ENCODE results near the gene LRP6. TPM values are rescaled to one million over a fixed set of nuclear protein-coding genes. Genes with fewer than 3 reads are reported as not detected.

LRP6 gene
- total RNA-seq, 1 experiment from 2014 or later = 28.1 TPM

DNA sequence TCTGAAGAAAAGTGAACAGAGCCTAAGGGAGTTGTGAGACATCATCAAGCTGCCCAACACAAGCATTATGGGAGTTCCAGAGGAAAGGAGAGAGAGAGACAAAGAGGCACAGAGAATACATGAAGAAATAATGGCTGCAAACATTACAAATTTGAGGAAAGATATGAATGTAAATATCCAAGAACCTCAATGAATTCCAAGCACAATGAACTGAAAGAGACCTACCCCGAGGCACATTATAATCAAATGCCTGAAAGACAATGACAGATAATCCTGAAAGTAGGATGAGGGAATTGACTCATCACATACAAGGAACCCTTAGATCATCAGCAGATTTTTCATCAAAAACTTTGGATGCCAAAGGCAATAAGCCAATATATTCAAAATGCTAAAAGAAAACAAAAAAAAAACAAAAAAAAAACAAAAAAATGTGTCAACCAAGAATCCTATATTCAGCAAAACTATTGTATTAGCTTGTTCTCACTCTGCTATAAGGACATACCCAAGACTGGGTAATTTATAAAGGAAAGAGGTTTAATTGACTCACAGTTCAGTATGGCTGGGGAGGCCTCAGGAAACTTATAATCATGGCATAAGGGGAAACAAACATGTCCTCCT, 158.3 kb downstream of the LRP6 start (continued):
- TF ChIP-seq, protein P1, sequence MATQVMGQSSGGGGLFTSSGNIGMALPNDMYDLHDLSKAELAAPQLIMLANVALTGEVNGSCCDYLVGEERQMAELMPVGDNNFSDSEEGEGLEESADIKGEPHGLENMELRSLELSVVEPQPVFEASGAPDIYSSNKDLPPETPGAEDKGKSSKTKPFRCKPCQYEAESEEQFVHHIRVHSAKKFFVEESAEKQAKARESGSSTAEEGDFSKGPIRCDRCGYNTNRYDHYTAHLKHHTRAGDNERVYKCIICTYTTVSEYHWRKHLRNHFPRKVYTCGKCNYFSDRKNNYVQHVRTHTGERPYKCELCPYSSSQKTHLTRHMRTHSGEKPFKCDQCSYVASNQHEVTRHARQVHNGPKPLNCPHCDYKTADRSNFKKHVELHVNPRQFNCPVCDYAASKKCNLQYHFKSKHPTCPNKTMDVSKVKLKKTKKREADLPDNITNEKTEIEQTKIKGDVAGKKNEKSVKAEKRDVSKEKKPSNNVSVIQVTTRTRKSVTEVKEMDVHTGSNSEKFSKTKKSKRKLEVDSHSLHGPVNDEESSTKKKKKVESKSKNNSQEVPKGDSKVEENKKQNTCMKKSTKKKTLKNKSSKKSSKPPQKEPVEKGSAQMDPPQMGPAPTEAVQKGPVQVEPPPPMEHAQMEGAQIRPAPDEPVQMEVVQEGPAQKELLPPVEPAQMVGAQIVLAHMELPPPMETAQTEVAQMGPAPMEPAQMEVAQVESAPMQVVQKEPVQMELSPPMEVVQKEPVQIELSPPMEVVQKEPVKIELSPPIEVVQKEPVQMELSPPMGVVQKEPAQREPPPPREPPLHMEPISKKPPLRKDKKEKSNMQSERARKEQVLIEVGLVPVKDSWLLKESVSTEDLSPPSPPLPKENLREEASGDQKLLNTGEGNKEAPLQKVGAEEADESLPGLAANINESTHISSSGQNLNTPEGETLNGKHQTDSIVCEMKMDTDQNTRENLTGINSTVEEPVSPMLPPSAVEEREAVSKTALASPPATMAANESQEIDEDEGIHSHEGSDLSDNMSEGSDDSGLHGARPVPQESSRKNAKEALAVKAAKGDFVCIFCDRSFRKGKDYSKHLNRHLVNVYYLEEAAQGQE (IDR thresholded peaks at IDR 0.05; ENCODE audit: low read depth) = no peak

DNA sequence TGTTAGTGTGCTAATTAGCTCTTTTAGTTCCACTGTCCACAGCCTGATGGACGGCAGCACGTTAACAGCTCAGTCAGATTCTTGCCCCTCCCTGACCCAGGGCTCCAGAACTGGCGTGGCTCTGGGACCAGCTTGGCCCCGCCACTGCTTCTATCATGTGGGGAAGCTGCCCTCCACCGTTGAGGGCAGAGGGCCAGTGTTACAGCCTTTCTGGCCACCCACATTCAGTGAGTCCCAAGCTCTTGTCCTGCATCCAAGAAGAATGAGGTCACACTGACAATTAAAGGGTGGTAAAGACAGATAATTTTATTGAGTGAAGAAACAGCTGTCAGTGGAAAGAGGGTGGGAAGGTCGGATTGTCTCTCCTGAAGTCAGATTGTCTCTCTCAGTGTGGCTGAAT, 159.2 kb downstream of the LRP6 start:
- H3K79me2 ChIP-seq (ENCODE audit: insufficient read depth, low read length) = no peaks in the 10 kb centered on the region
- RAD21 ChIA-PET (ENCODE audit: low non-redundant PET in 1 of 2, low total read pairs in 2 of 2, uncharacterized antibody in 2 of 2, unreplicated experiment in 2 of 2) = no interaction called here
- no peaks in the 10 kb centered on the region for H3K4me1 ChIP-seq (ENCODE audit: control insufficient read depth in 1 of 2, insufficient read depth in 2 of 2, low read length in 2 of 2)
- no peak for ATAC-seq
- no peaks in the 10 kb centered on the region for H3K27me3 ChIP-seq (ENCODE audit: insufficient read depth, low read length)
- H3K9ac ChIP-seq (ENCODE audit: low read length) = no peak overlapping the region
- no peaks in the 10 kb centered on the region for H3K36me3 ChIP-seq (ENCODE audit: control insufficient read depth in 1 of 2, insufficient read depth in 2 of 2, low read length in 2 of 2)
- BruUV-seq (replicated peaks) = no TSS peak
- POLR2A ChIA-PET = no interaction called here
- no peak overlapping the region for H3K4me2 ChIP-seq (ENCODE audit: low read length)
- H3K9me2 ChIP-seq (ENCODE audit: insufficient read depth) = no peaks in the 10 kb centered on the region
- no peak for DNase-seq (ENCODE audit: low read depth, low spot score)
- TF ChIP-seq, protein P2, sequence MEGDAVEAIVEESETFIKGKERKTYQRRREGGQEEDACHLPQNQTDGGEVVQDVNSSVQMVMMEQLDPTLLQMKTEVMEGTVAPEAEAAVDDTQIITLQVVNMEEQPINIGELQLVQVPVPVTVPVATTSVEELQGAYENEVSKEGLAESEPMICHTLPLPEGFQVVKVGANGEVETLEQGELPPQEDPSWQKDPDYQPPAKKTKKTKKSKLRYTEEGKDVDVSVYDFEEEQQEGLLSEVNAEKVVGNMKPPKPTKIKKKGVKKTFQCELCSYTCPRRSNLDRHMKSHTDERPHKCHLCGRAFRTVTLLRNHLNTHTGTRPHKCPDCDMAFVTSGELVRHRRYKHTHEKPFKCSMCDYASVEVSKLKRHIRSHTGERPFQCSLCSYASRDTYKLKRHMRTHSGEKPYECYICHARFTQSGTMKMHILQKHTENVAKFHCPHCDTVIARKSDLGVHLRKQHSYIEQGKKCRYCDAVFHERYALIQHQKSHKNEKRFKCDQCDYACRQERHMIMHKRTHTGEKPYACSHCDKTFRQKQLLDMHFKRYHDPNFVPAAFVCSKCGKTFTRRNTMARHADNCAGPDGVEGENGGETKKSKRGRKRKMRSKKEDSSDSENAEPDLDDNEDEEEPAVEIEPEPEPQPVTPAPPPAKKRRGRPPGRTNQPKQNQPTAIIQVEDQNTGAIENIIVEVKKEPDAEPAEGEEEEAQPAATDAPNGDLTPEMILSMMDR (IDR thresholded peaks at IDR 0.05 in 2 of 3, conservative IDR thresholded peaks at IDR 0.05 in 1 of 3; ENCODE audit: borderline replicate concordance in 1 of 3, insufficient read depth in 1 of 3, low read depth in 2 of 3, low read length in 2 of 3) = no peak
- TF ChIP-seq JUND (IDR thresholded peaks at IDR 0.05) = no peak
- no peaks in the 10 kb centered on the region; a peak in 2 of 4 replicates for H3K9me3 ChIP-seq (ENCODE audit: control insufficient read depth in 1 of 2, insufficient read depth in 1 of 2, low read depth in 1 of 2, low read length in 2 of 2)
- H2AFZ ChIP-seq (ENCODE audit: low read depth, low read length, poor library complexity, severe bottlenecking) = no peak overlapping the region
- no peaks in the 10 kb centered on the region for H4K20me1 ChIP-seq (ENCODE audit: insufficient read depth)
- intact Hi-C loops (cut with micrococcal nuclease) = no loop called here
- H3K4me3 ChIP-seq (replicated peaks in 1 of 2; ENCODE audit: low read depth in 1 of 2, low read length in 2 of 2) = no peak overlapping the region
- CTCF ChIA-PET = no interaction called here
- H3K27ac ChIP-seq (ENCODE audit: low read depth, low read length) = no peak overlapping the region

All from HCT116 (cell line).